ENCODE results near the gene PLA2G3. TPM values are rescaled to one million over a fixed set of nuclear protein-coding genes. Genes with fewer than 3 reads are reported as not detected.

The PLA2G3 gene
- total and polyA plus RNA-seq, 2 donors from 2014 or later, result 1.2 TPM; not detected in 1

DNA sequence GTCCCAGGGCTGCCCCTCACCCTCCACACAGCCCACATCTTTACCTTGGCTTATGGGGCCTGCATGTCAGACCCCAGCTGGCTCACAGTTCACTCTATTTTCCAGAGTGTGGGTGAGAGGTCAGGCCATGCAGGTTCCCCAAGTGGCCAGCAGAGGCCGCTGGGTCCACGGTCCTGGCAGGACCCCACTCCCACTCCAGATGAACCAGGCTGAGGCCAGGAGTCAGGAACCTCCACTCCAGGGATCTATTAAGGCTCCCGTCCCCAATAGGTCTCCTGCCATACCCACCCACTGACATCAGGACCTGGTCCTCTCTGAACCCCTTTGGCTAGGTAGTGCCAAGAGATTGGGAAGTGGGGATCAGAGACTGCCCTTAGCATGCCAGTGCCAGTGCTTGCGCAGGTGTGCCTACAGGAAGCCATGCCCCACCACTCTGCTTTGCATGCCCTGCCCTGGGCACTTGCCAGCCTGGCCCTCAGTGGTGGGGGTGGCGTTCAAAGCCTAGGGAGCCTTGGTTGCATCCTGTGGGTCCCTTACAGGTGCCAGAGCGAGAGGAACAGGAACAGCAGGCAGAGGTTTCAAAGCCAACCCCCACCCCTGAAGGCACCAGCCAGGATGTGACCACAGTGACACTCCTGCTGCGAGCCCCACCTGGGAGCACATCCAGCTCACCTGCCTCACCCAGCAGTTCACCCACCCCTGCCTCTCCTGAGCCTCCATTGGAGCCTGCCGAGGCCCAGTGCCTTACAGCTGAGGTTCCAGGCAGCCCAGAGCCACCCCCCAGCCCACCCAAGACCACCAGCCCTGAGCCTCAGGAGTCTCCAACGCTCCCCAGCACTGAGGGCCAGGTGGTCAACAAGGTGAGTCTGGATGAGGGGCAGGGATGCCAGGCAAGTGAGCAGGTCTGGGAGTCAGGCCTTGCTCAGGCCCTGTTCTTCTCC lies 50.9 kb downstream of the PLA2G3 start:
- no peaks in the 10 kb centered on the region for H3K27me3 ChIP-seq (ENCODE audit: control insufficient read depth, insufficient read depth, low read length)
- TF ChIP-seq, protein P1, sequence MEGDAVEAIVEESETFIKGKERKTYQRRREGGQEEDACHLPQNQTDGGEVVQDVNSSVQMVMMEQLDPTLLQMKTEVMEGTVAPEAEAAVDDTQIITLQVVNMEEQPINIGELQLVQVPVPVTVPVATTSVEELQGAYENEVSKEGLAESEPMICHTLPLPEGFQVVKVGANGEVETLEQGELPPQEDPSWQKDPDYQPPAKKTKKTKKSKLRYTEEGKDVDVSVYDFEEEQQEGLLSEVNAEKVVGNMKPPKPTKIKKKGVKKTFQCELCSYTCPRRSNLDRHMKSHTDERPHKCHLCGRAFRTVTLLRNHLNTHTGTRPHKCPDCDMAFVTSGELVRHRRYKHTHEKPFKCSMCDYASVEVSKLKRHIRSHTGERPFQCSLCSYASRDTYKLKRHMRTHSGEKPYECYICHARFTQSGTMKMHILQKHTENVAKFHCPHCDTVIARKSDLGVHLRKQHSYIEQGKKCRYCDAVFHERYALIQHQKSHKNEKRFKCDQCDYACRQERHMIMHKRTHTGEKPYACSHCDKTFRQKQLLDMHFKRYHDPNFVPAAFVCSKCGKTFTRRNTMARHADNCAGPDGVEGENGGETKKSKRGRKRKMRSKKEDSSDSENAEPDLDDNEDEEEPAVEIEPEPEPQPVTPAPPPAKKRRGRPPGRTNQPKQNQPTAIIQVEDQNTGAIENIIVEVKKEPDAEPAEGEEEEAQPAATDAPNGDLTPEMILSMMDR (IDR thresholded peaks at IDR 0.05; ENCODE audit: borderline replicate concordance, extremely low read depth, insufficient read depth), result peak; percentile 59
- H3K27ac ChIP-seq (ENCODE audit: low read depth in 2 of 2, low read length in 2 of 2), result no peak overlapping the region
- peaks cover 3 to 56% (median 23%) of the 10 kb centered on the region in 3 donors for H3K36me3 ChIP-seq (ENCODE audit: control insufficient read depth in 2 of 3, insufficient read depth in 3 of 3, low read length in 3 of 3)
- H3K9ac ChIP-seq (ENCODE audit: low read length in 3 of 3), result no peak overlapping the region
- H3K4me1 ChIP-seq (ENCODE audit: control insufficient read depth in 2 of 3, insufficient read depth in 2 of 3, low read depth in 1 of 3, low read length in 3 of 3), result peaks cover 0 to 21% (median 8%) of the 10 kb centered on the region in 3 donors
- peak in 2 of 5 donors; percentile 35 to 61 for DNase-seq
- H3K9me3 ChIP-seq (ENCODE audit: control insufficient read depth in 2 of 3, insufficient read depth in 1 of 3, low read length in 3 of 3), result no peaks in the 10 kb centered on the region
- H3K4me3 ChIP-seq (ENCODE audit: low read length in 3 of 3), result no peak overlapping the region
- intact Hi-C loops (cut with DNase I), result loop anchor here (5.0 kb wide), 1 partner anchor 142 kb away; no protein-coding TSS in a partner anchor
- FAIRE-seq, result no peak

DNA sequence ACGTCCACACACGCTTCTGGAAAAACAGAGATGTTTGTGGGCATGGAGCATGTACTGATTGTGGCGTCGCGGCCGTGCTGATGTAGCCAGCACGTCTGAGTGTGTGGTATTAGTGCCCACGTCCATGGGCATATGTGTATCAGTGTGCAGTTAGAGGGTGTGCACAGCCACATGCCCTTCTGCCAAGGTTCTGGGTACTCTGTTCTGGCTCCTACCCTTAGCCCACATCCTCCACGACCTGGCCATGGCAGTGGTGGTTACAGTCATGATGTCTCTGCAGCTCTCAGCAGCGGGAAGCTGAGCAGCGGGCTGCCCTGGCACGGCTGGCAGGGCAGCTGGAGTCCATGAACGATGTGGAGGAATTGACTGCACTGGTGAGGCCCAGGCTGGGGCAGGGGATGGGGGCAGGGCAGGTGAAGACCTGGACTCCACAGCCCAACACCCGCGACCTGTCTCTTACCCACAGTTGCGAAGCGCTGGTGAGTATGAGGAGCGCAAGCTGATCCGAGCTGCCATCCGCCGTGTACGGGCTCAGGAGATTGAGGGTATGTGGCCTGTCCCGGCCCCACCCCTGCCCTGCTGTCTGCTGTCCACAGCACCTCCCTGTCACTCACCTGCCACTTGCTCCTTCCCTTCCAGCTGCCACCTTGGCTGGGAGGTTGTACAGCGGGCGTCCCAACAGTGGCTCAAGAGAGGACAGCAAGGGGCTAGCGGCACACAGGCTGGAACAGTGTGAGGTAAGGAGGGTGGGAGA lies 51.9 kb downstream of the PLA2G3 start:
- no peak overlapping the region for H3K27ac ChIP-seq (ENCODE audit: low read depth in 2 of 2, low read length in 2 of 2)
- DNase-seq, result peak in 1 of 5 donors; percentile 41

DNA sequence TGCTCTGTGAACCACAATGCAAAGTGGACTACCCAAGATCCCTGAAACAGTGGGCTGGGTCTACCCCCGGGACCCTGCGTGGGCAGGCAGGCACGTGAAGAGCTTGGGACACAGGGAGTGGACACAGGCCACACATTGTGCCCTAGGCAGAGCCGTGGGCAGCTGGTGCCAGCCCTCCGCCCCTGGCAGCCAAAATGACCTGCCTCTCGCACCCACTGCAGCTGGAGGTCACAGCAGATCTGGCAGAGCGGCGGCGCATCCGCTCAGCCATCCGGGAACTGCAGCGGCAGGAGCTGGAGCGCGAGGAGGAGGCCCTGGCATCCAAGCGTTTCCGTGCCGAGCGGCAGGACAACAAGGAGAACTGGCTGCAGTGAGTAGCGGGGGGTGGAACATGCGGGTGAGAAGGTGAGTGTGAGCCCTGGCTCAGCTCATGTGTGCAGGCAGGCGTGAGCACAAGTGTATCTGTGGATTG lies 52.5 kb downstream of the PLA2G3 start:
- FAIRE-seq (no peak), DNase-seq (no peak)
- H3K27me3 ChIP-seq (ENCODE audit: control insufficient read depth, insufficient read depth, low read length), result no peaks in the 10 kb centered on the region
- H3K36me3 ChIP-seq (ENCODE audit: control insufficient read depth in 2 of 3, insufficient read depth in 3 of 3, low read length in 3 of 3), result peaks cover 3 to 60% (median 22%) of the 10 kb centered on the region in 3 donors
- H3K9me3 ChIP-seq (ENCODE audit: control insufficient read depth in 2 of 3, insufficient read depth in 1 of 3, low read length in 3 of 3), result no peaks in the 10 kb centered on the region
- peaks cover 0 to 35% (median 24%) of the 10 kb centered on the region in 3 donors for H3K4me1 ChIP-seq (ENCODE audit: control insufficient read depth in 2 of 3, insufficient read depth in 2 of 3, low read depth in 1 of 3, low read length in 3 of 3)
- TF ChIP-seq, protein P1 (IDR thresholded peaks at IDR 0.05; ENCODE audit: borderline replicate concordance, extremely low read depth, insufficient read depth), result no peak
- intact Hi-C loops (cut with DNase I), result loop anchor here (5.0 kb wide), 1 partner anchor 140 kb away; no protein-coding TSS in a partner anchor
- no peak overlapping the region for H3K27ac ChIP-seq (ENCODE audit: low read depth in 2 of 2, low read length in 2 of 2)
- H3K9ac ChIP-seq (ENCODE audit: low read length in 3 of 3), result no peak overlapping the region
- no peak overlapping the region for H3K4me3 ChIP-seq (ENCODE audit: low read length in 3 of 3)

More for the DNA sequence above, 51.9 kb downstream of the PLA2G3 start:
- peaks cover 0 to 30% (median 18%) of the 10 kb centered on the region in 3 donors for H3K4me1 ChIP-seq (ENCODE audit: control insufficient read depth in 2 of 3, insufficient read depth in 2 of 3, low read depth in 1 of 3, low read length in 3 of 3)
- TF ChIP-seq, protein P1 (IDR thresholded peaks at IDR 0.05; ENCODE audit: borderline replicate concordance, extremely low read depth, insufficient read depth), result no peak
- no peak overlapping the region for H3K4me3 ChIP-seq (ENCODE audit: low read length in 3 of 3)
- H3K9me3 ChIP-seq (ENCODE audit: control insufficient read depth in 2 of 3, insufficient read depth in 1 of 3, low read length in 3 of 3), result no peaks in the 10 kb centered on the region
- peaks cover 3 to 61% (median 23%) of the 10 kb centered on the region in 3 donors for H3K36me3 ChIP-seq (ENCODE audit: control insufficient read depth in 2 of 3, insufficient read depth in 3 of 3, low read length in 3 of 3)
- no peak overlapping the region for H3K9ac ChIP-seq (ENCODE audit: low read length in 3 of 3)
- FAIRE-seq, result no peak
- intact Hi-C loops (cut with DNase I), result loop anchor here (5.0 kb wide), 1 partner anchor 141 kb away; no protein-coding TSS in a partner anchor
- H3K27me3 ChIP-seq (ENCODE audit: control insufficient read depth, insufficient read depth, low read length), result no peaks in the 10 kb centered on the region

Measured in kidney (tissue), 14 donors.